ENCODE measurements around the gene MROH7.

Gene MROH7

GRCh38 chr1:54608566-54609230 is 32.9 kb upstream of the MROH7 start:
- no peak for DNase-seq
- H3K27me3 ChIP-seq: no peaks in the 10 kb centered on the region
- no peak for TF ChIP-seq CTCF (IDR thresholded peaks at IDR 0.05; ENCODE audit: low read depth, low read length)

DNA sequence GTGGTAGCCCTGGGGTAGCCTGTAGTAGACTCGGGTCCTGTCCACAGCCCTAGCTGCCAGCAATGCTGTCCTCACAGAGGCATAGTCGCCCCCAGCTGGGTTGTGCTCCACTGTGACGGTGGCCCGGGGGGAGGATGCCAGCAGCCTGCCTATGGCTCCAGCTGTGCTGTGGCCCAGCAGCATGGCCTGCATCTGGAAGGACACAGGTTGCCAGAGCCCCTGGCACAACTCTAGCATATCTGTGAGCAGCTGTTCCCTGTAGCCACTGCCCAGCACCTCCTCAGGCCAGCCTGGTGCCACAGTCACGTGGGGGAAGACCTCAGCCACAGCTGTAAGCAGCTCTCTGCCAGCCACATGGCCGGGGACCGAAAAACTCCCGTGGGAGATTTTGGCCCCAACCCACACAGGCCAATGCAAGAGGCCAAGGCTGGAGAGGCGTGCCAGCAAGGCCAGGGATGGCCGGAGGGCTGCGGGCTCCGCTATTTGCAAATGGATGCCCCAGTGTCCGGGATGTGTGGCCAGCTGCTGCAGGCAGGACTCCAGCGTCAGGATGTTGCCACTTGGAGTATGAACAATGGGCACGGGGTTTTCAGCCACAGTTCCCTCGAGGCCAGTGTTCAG is 32.2 kb upstream of the MROH7 start:
- no peak overlapping the region for H3K4me3 ChIP-seq (ENCODE audit: low read depth, low read length)
- H3K4me1 ChIP-seq: no peaks in the 10 kb centered on the region
- no peaks in the 10 kb centered on the region for H3K9me3 ChIP-seq
- no peak for DNase-seq
- no peak for TF ChIP-seq CTCF (IDR thresholded peaks at IDR 0.05; ENCODE audit: low read depth, low read length)
- no peaks in the 10 kb centered on the region for H3K36me3 ChIP-seq
- H3K27me3 ChIP-seq: no peaks in the 10 kb centered on the region

More at GRCh38 chr1:54608566-54609230, 32.9 kb upstream of the MROH7 start:
- Histone ChIP-seq H3K36me3 (no peaks in the 10 kb centered on the region), H3K9me3 (no peaks in the 10 kb centered on the region), H3K4me1 (no peaks in the 10 kb centered on the region), H3K4me3 (ENCODE audit: low read depth, low read length) (no peak overlapping the region)

- Histone ChIP-seq H3K4me1 (no peaks in the 10 kb centered on the region), H3K36me3 (no peaks in the 10 kb centered on the region), H3K4me3 (ENCODE audit: low read depth, low read length) (no peak overlapping the region), H3K9me3 (no peaks in the 10 kb centered on the region), H3K27me3 (no peaks in the 10 kb centered on the region)
- no peak for DNase-seq
- TF ChIP-seq CTCF (IDR thresholded peaks at IDR 0.05; ENCODE audit: low read depth, low read length): no peak
Observed at GRCh38 chr1:54610048-54610447, 31.5 kb upstream of the MROH7 start.

- Histone ChIP-seq H3K27me3 (no peaks in the 10 kb centered on the region), H3K4me1 (no peaks in the 10 kb centered on the region), H3K9me3 (no peaks in the 10 kb centered on the region), H3K36me3 (no peaks in the 10 kb centered on the region), H3K4me3 (ENCODE audit: low read depth, low read length) (no peak overlapping the region)
- no peak for TF ChIP-seq CTCF (IDR thresholded peaks at IDR 0.05; ENCODE audit: low read depth, low read length)
- DNase-seq: no peak
Observed at GRCh38 chr1:54610601-54611580, 30.7 kb upstream of the MROH7 start.

GRCh38 chr1:54611621-54612020 is 30.0 kb upstream of the MROH7 start:
- no peak overlapping the region for H3K4me3 ChIP-seq (ENCODE audit: low read depth, low read length)
- DNase-seq: no peak
- H3K4me1 ChIP-seq: no peaks in the 10 kb centered on the region
- no peaks in the 10 kb centered on the region for H3K36me3 ChIP-seq
- no peaks in the 10 kb centered on the region for H3K9me3 ChIP-seq
- no peak for TF ChIP-seq CTCF (IDR thresholded peaks at IDR 0.05; ENCODE audit: low read depth, low read length)
- no peaks in the 10 kb centered on the region for H3K27me3 ChIP-seq

Data from BE2C (cell line).